Neural progenitor cell (in vitro differentiated cells): ENCODE results near the gene LGI4. TPM values are rescaled to one million over a fixed set of nuclear protein-coding genes. Genes with fewer than 3 reads are reported as not detected.

Experiments used
- DNase-seq: peaks from one replicate; pipeline ENCODE4 v3.0.0-alpha.2; 2016; ENCODE audit warnings: low spot score
- H2AFZ ChIP-seq: fragments of 200-600 bp; sonication (generic); replicated peaks from 2 replicates; pipeline ENCODE4 v1.6.1; 2016; ENCODE audit warnings: antibody characterized with exemption
- H3F3A ChIP-seq: fragments of 200-600 bp; sonication (generic); 2 replicates; pipeline ENCODE4 v1.6.1; 2016; ENCODE audit warnings: antibody characterized with exemption, low read depth
- H3K27ac ChIP-seq: fragments of 200-600 bp; sonication (generic); 2 replicates; pipeline ENCODE4 v1.5.1; 2016; ENCODE audit warnings: mild to moderate bottlenecking
- H3K27me3 ChIP-seq: fragments of 200-600 bp; sonication (generic); 2 replicates; pipeline ENCODE4 v1.6.1; 2016; ENCODE audit warnings: mild to moderate bottlenecking, moderate library complexity
- H3K36me3 ChIP-seq: fragments of 200-600 bp; sonication (generic); 2 replicates; pipeline ENCODE4 v1.5.1; 2016
- H3K4me1 ChIP-seq: fragments of 200-600 bp; sonication (generic); 2 replicates; pipeline ENCODE4 v1.6.1; 2016; ENCODE audit warnings: mixed run types
- H3K4me2 ChIP-seq: fragments of 200-600 bp; sonication (generic); 2 replicates; pipeline ENCODE4 v1.6.1; 2016
- H3K4me3 ChIP-seq: fragments of 200-600 bp; sonication (generic); 2 replicates; pipeline ENCODE4 v1.5.1; 2016
- H3K79me2 ChIP-seq: fragments of 200-600 bp; sonication (generic); 2 replicates; pipeline ENCODE4 v1.6.1; 2016; ENCODE audit warnings: low read depth
- H3K9ac ChIP-seq: fragments of 200-600 bp; sonication (generic); 2 replicates; pipeline ENCODE4 v1.6.1; 2016
- H3K9me3 ChIP-seq: fragments of 200-600 bp; sonication (generic); 2 replicates; pipeline ENCODE4 v1.5.1; 2016; ENCODE audit warnings: low read depth
- H4K20me1 ChIP-seq: fragments of 200-600 bp; sonication (generic); 2 replicates; pipeline ENCODE4 v1.6.1; 2016; ENCODE audit warnings: low read depth
- H3K27ac Mint-ChIP-seq: 3 replicates; pipeline ENCODE4 v1.8.0; 2021; ENCODE audit warnings: mixed read lengths
- H3K27me3 Mint-ChIP-seq: 2 replicates; pipeline ENCODE4 v1.8.0; 2022; ENCODE audit warnings: low read depth, mild to moderate bottlenecking, inconsistent platforms, moderate library complexity, mixed read lengths; ENCODE audit not compliant: insufficient read depth
- H3K36me3 Mint-ChIP-seq: 3 replicates; pipeline ENCODE4 v1.8.0; 2021; ENCODE audit warnings: mixed read lengths
- H3K4me1 Mint-ChIP-seq: 3 replicates; pipeline ENCODE4 v1.8.0; 2021; ENCODE audit warnings: mixed read lengths
- H3K4me3 Mint-ChIP-seq: 3 replicates; pipeline ENCODE4 v1.8.0; 2021; ENCODE audit warnings: mild to moderate bottlenecking, moderate library complexity, mixed read lengths
- H3K9me3 Mint-ChIP-seq: 3 replicates; pipeline ENCODE4 v1.8.0; 2020; ENCODE audit warnings: mixed read lengths
- CTCF ChIP-seq: fragments of 200-600 bp; sonication (generic); IDR thresholded peaks from 2 replicates; pipeline ENCODE4 v1.5.1; 2017; ENCODE audit warnings: antibody characterized with exemption, mild to moderate bottlenecking
- EZH2 ChIP-seq: fragments of 200-600 bp; sonication (generic); IDR thresholded peaks from 2 replicates; pipeline ENCODE4 v1.6.1; 2017; ENCODE audit warnings: antibody characterized with exemption, mild to moderate bottlenecking, moderate library complexity
- EZH2phosphoT487 ChIP-seq: fragments of 200-600 bp; sonication (generic); IDR thresholded peaks from 2 replicates; pipeline ENCODE4 v1.6.1; 2017; ENCODE audit warnings: antibody characterized with exemption
- small RNA-seq: library from RNA; depleted of rRNA; stranded (forward); fragments of <200 nt; gene quantifications from one replicate; pipeline ENCODE3, GENCODE V24; 2015
- total RNA-seq: library from RNA; depleted of rRNA; stranded (reverse); fragments of >200 nt; gene quantifications from 2 replicates; pipeline ENCODE4 v1.2.3, GENCODE V29; 2015; ENCODE audit warnings: low replicate concordance

LGI4 gene
- total RNA-seq, 1 donor from 2014 or later, result not detected

- H3K36me3 ChIP-seq, result no peaks in the 10 kb centered on the region
- H3K9me3 ChIP-seq, result no peaks in the 10 kb centered on the region
- no peak overlapping the region for H3K4me2 ChIP-seq
- DNase-seq, result no peak
- H3K27ac Mint-ChIP-seq, result no peak overlapping the region
- H3K4me1 ChIP-seq, result no peaks in the 10 kb centered on the region
- no peaks in the 10 kb centered on the region for H3K27me3 ChIP-seq
- no peak overlapping the region for H2AFZ ChIP-seq
- H3K4me3 Mint-ChIP-seq, result no peak overlapping the region
- H3K4me3 ChIP-seq, result no peak overlapping the region
- H3K36me3 Mint-ChIP-seq, result no peaks in the 10 kb centered on the region
- no peaks in the 10 kb centered on the region for H3K9me3 Mint-ChIP-seq
- H3K27me3 Mint-ChIP-seq, result peaks cover 2% of the 10 kb centered on the region
- no peak for TF ChIP-seq EZH2
- no peak for TF ChIP-seq CTCF
- no peak for TF ChIP-seq EZH2phosphoT487
- no peaks in the 10 kb centered on the region for H3K4me1 Mint-ChIP-seq
- H4K20me1 ChIP-seq, result no peaks in the 10 kb centered on the region
- no peak overlapping the region for H3K27ac ChIP-seq
- no peaks in the 10 kb centered on the region for H3F3A ChIP-seq
- H3K9ac ChIP-seq, result no peak overlapping the region
- no peaks in the 10 kb centered on the region for H3K79me2 ChIP-seq
Observed at GRCh38 chr19:35076657-35077056, 58.2 kb downstream of the LGI4 start.

GRCh38 chr19:35076026-35076370 lies 58.9 kb downstream of the LGI4 start:
- Mint-ChIP-seq H3K36me3 (no peaks in the 10 kb centered on the region), H3K4me3 (no peak overlapping the region), H3K4me1 (no peaks in the 10 kb centered on the region), H3K27ac (no peak overlapping the region), H3K27me3 (peaks cover 2% of the 10 kb centered on the region), H3K9me3 (no peaks in the 10 kb centered on the region)
- no peak overlapping the region for H3K27ac ChIP-seq
- H3K9ac ChIP-seq, result no peak overlapping the region
- TF ChIP-seq EZH2 (no peak), CTCF (no peak), EZH2phosphoT487 (no peak)
- no peaks in the 10 kb centered on the region for H3K9me3 ChIP-seq
- H3K79me2 ChIP-seq, result no peaks in the 10 kb centered on the region
- H4K20me1 ChIP-seq, result no peaks in the 10 kb centered on the region
- no peak overlapping the region for H3K4me2 ChIP-seq
- no peak for DNase-seq
- no peak overlapping the region for H3K4me3 ChIP-seq
- no peaks in the 10 kb centered on the region for H3F3A ChIP-seq
- H3K4me1 ChIP-seq, result no peaks in the 10 kb centered on the region
- H3K27me3 ChIP-seq, result no peaks in the 10 kb centered on the region
- H3K36me3 ChIP-seq, result no peaks in the 10 kb centered on the region
- no peak overlapping the region for H2AFZ ChIP-seq

- Histone ChIP-seq H3F3A (no peaks in the 10 kb centered on the region), H3K4me3 (no peak overlapping the region), H3K4me1 (no peaks in the 10 kb centered on the region), H2AFZ (no peak overlapping the region), H3K27ac (no peak overlapping the region), H3K4me2 (no peak overlapping the region), H4K20me1 (no peaks in the 10 kb centered on the region), H3K27me3 (no peaks in the 10 kb centered on the region), H3K36me3 (no peaks in the 10 kb centered on the region), H3K79me2 (no peaks in the 10 kb centered on the region), H3K9ac (no peak overlapping the region), H3K9me3 (no peaks in the 10 kb centered on the region)
- Mint-ChIP-seq H3K4me3 (no peak overlapping the region), H3K27ac (peak overlapping the region; percentile 1), H3K4me1 (no peaks in the 10 kb centered on the region), H3K27me3 (peaks cover 2% of the 10 kb centered on the region), H3K36me3 (no peaks in the 10 kb centered on the region), H3K9me3 (no peaks in the 10 kb centered on the region)
- DNase-seq, result no peak
- TF ChIP-seq CTCF (no peak), EZH2 (no peak), EZH2phosphoT487 (no peak)
Observed at GRCh38 chr19:35075202-35076025, 59.4 kb downstream of the LGI4 start.

Small RNA genes lying within 50 kb of the gene (small RNA-seq; reads per million reads assigned to genes)
- not detected for gene AC020907.2

Other genes starting within 250 kb of the LGI4 start
- 7.6 and 10.3 TPM in 2 replicates for gene ZNF30, start 208.2 kb downstream of the LGI4 start, total RNA-seq
- 7.0 and 8.7 TPM in 2 replicates for gene ZNF792, start 170.8 kb downstream of the LGI4 start, total RNA-seq
- gene GRAMD1A, start 134.7 kb downstream of the LGI4 start, total RNA-seq, result 27.2 and 51.0 TPM in 2 replicates
- 2.2 and 3.9 TPM in 2 replicates for gene SCN1B, start 104.6 kb downstream of the LGI4 start, total RNA-seq
- gene HPN, start 93.3 kb downstream of the LGI4 start, total RNA-seq, result 0.30 and 2.2 TPM in 2 replicates
- gene FXYD3, start 19.2 kb downstream of the LGI4 start, total RNA-seq, result not detected in 2 replicates
- 0.46 TPM in 1 of 2 replicates, not detected in the other for gene FXYD1, start 3.8 kb upstream of the LGI4 start, total RNA-seq
- gene FXYD7, start 8.2 kb upstream of the LGI4 start, total RNA-seq, result 0.13 and 0.56 TPM in 2 replicates
- gene FXYD5, start 19.7 kb upstream of the LGI4 start, total RNA-seq, result 7.8 and 11.6 TPM in 2 replicates
- gene FAM187B, start 93.7 kb upstream of the LGI4 start, total RNA-seq, result 0.19 TPM in 1 of 2 replicates, not detected in the other
- 27.1 and 78.4 TPM in 2 replicates for gene LSR, start 113.9 kb upstream of the LGI4 start, total RNA-seq
- 46.8 and 88.7 TPM in 2 replicates for gene USF2, start 133.9 kb upstream of the LGI4 start, total RNA-seq
- 0.30 TPM in 1 of 2 replicates, not detected in the other for gene HAMP, start 147.5 kb upstream of the LGI4 start, total RNA-seq
- not detected in 2 replicates for gene MAG, start 157.1 kb upstream of the LGI4 start, total RNA-seq
- 0.62 TPM in 1 of 2 replicates, not detected in the other for gene CD22, start 194.1 kb upstream of the LGI4 start, total RNA-seq
- 0.06 TPM in 1 of 2 replicates, not detected in the other for gene FFAR1, start 212.8 kb upstream of the LGI4 start, total RNA-seq
- not detected in 2 replicates for gene FFAR3, start 223.4 kb upstream of the LGI4 start, total RNA-seq
- gene GPR42, start 236.0 kb upstream of the LGI4 start, total RNA-seq, result not detected in 2 replicates